Measurements from ENCODE around the gene SUN2.

GRCh38 chr22:38741576-38741975, 14.2 kb downstream of the SUN2 start:
- TF ChIP-seq, protein P1, sequence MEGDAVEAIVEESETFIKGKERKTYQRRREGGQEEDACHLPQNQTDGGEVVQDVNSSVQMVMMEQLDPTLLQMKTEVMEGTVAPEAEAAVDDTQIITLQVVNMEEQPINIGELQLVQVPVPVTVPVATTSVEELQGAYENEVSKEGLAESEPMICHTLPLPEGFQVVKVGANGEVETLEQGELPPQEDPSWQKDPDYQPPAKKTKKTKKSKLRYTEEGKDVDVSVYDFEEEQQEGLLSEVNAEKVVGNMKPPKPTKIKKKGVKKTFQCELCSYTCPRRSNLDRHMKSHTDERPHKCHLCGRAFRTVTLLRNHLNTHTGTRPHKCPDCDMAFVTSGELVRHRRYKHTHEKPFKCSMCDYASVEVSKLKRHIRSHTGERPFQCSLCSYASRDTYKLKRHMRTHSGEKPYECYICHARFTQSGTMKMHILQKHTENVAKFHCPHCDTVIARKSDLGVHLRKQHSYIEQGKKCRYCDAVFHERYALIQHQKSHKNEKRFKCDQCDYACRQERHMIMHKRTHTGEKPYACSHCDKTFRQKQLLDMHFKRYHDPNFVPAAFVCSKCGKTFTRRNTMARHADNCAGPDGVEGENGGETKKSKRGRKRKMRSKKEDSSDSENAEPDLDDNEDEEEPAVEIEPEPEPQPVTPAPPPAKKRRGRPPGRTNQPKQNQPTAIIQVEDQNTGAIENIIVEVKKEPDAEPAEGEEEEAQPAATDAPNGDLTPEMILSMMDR (IDR thresholded peaks at IDR 0.05): no peak
- TF ChIP-seq EP300 (IDR thresholded peaks at IDR 0.05): no peak
